Type B pancreatic cell (in vitro differentiated cells): Measurements from ENCODE around the gene ZNF20. TPM values are rescaled to one million over a fixed set of nuclear protein-coding genes. Genes with fewer than 3 reads are reported as not detected.

ENCODE experiments used
- DNase-seq: peaks from one replicate; pipeline ENCODE4 v3.0.0; 2021; ENCODE audit warnings: mixed read lengths; ENCODE audit not compliant: unreplicated experiment; ENCODE audit errors: extremely low spot score
- H3K27ac Mint-ChIP-seq: 2 replicates; pipeline ENCODE4 v1.8.0; 2021; ENCODE audit warnings: mild to moderate bottlenecking, mixed read lengths
- H3K27me3 Mint-ChIP-seq: 2 replicates; pipeline ENCODE4 v1.8.0; 2021; ENCODE audit warnings: mixed read lengths
- H3K36me3 Mint-ChIP-seq: 2 replicates; pipeline ENCODE4 v1.8.0; 2021; ENCODE audit warnings: mixed read lengths
- H3K4me1 Mint-ChIP-seq: one replicate; pipeline ENCODE4 v1.8.0; 2021; ENCODE audit warnings: mixed read lengths; ENCODE audit not compliant: unreplicated experiment
- H3K4me3 Mint-ChIP-seq: 2 replicates; pipeline ENCODE4 v1.8.0; 2021; ENCODE audit warnings: mild to moderate bottlenecking, mixed read lengths
- H3K9me3 Mint-ChIP-seq: 2 replicates; pipeline ENCODE4 v1.8.0; 2021; ENCODE audit warnings: mixed read lengths
- CTCF ChIP-seq: fragments of 200-600 bp; sonication (generic); conservative IDR thresholded peaks from 2 replicates; pipeline ENCODE4 v1.5.0; 2021; ENCODE audit warnings: antibody characterized with exemption, mild to moderate bottlenecking
- total RNA-seq: library from RNA; stranded (reverse); gene quantifications from 2 replicates; pipeline ENCODE4 v1.2.1, GENCODE V29; 2021; ENCODE audit warnings: low replicate concordance

The ZNF20 gene
- total RNA-seq, 1 donor from 2014 or later, result 9.0 TPM

- H3K9me3 Mint-ChIP-seq, result peaks cover 17% of the 10 kb centered on the region
- TF ChIP-seq CTCF, result no peak
- H3K36me3 Mint-ChIP-seq, result peaks cover 52% of the 10 kb centered on the region
- no peak overlapping the region for H3K27ac Mint-ChIP-seq
- no peaks in the 10 kb centered on the region for H3K27me3 Mint-ChIP-seq
- no peak for DNase-seq
- peaks cover 11% of the 10 kb centered on the region for H3K4me1 Mint-ChIP-seq
- no peak overlapping the region for H3K4me3 Mint-ChIP-seq
Observed at GRCh38 chr19:12145348-12145747, 5.2 kb upstream of the ZNF20 start.

- TF ChIP-seq CTCF, result peak; percentile 23
- peaks cover 23% of the 10 kb centered on the region for H3K4me1 Mint-ChIP-seq
- no peaks in the 10 kb centered on the region for H3K27me3 Mint-ChIP-seq
- H3K27ac Mint-ChIP-seq, result peak overlapping the region; percentile 91
- peak overlapping the region; percentile 97 for H3K4me3 Mint-ChIP-seq
- peaks cover 46% of the 10 kb centered on the region for H3K36me3 Mint-ChIP-seq
- H3K9me3 Mint-ChIP-seq, result peaks cover 18% of the 10 kb centered on the region
- DNase-seq, result no peak
Observed at GRCh38 chr19:12141405-12141736, 1.2 kb upstream of the ZNF20 start.

- Mint-ChIP-seq H3K9me3 (peaks cover 15% of the 10 kb centered on the region), H3K4me1 (peaks cover 23% of the 10 kb centered on the region), H3K4me3 (peak overlapping the region; percentile 97), H3K36me3 (peaks cover 42% of the 10 kb centered on the region), H3K27ac (peak overlapping the region; percentile 91), H3K27me3 (no peaks in the 10 kb centered on the region)
- TF ChIP-seq CTCF, result peak; percentile 91
- DNase-seq, result peak; percentile 85
Observed at GRCh38 chr19:12140545-12141404, 625 bp upstream of the ZNF20 start.

- TF ChIP-seq CTCF, result no peak
- peaks cover 7% of the 10 kb centered on the region for H3K9me3 Mint-ChIP-seq
- peak overlapping the region; percentile 91 for H3K27ac Mint-ChIP-seq
- DNase-seq, result no peak
- peaks cover 48% of the 10 kb centered on the region for H3K36me3 Mint-ChIP-seq
- H3K4me3 Mint-ChIP-seq, result peak overlapping the region; percentile 97
- no peaks in the 10 kb centered on the region for H3K27me3 Mint-ChIP-seq
- peaks cover 23% of the 10 kb centered on the region for H3K4me1 Mint-ChIP-seq
Observed at GRCh38 chr19:12139269-12139668, 881 bp downstream of the ZNF20 start.

GRCh38 chr19:12137221-12137940, 2.8 kb downstream of the ZNF20 start:
- Mint-ChIP-seq H3K9me3 (peaks cover 10% of the 10 kb centered on the region), H3K27me3 (no peaks in the 10 kb centered on the region), H3K27ac (no peak overlapping the region), H3K36me3 (peaks cover 60% of the 10 kb centered on the region), H3K4me1 (peaks cover 23% of the 10 kb centered on the region), H3K4me3 (peak overlapping the region; percentile 74)
- DNase-seq, result no peak
- TF ChIP-seq CTCF, result no peak
